GM18868 (cell line): Measurements from ENCODE around the gene HS6ST1.

Experiments used
- ATAC-seq: cut with Tn5 transposase; IDR thresholded peaks from one replicate; pipeline ENCODE4 v1.9.1; 2021; ENCODE audit warnings: mild to moderate bottlenecking, moderate library complexity; ENCODE audit not compliant: unreplicated experiment

Gene HS6ST1

DNA sequence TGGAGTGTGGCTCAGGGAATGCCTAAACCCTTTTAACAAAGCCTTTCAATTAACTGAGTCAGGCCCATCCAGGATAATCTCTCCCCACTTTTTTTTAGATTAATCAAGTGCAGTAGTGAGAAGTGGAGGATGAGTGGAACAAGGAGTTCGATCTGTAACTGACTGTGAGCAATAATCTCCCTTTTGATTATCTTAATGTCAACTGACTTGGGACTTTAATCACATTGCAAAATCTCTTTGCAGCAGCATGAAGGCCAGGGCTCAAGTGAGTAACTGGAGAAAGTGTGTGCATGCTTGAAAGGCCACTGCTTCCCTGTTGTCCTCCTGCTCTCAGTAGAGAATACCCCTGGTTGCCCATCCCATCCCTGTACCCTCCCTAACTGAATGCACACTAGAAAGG is 32.1 kb upstream of the HS6ST1 start:
- ATAC-seq = no peak

DNA sequence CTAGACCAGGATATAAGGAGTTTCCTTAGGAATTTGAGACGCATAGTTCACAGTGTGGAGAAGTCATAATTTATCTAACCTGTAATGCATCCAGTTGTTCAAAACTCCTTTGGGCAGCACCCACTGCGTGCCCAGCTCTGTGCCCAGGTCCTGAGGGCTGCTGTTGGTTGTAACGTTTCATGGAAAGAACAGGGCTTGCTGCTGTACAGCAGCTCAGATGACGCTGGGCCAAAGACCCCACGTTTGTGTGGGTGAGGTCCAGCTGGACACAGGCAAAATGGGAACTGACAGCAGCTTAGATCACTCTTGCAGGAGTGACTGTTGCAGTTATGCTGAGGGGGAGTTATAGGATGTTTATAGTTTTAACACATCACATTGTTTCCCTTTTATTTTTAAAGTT is 30.0 kb upstream of the HS6ST1 start:
- no peak for ATAC-seq

DNA sequence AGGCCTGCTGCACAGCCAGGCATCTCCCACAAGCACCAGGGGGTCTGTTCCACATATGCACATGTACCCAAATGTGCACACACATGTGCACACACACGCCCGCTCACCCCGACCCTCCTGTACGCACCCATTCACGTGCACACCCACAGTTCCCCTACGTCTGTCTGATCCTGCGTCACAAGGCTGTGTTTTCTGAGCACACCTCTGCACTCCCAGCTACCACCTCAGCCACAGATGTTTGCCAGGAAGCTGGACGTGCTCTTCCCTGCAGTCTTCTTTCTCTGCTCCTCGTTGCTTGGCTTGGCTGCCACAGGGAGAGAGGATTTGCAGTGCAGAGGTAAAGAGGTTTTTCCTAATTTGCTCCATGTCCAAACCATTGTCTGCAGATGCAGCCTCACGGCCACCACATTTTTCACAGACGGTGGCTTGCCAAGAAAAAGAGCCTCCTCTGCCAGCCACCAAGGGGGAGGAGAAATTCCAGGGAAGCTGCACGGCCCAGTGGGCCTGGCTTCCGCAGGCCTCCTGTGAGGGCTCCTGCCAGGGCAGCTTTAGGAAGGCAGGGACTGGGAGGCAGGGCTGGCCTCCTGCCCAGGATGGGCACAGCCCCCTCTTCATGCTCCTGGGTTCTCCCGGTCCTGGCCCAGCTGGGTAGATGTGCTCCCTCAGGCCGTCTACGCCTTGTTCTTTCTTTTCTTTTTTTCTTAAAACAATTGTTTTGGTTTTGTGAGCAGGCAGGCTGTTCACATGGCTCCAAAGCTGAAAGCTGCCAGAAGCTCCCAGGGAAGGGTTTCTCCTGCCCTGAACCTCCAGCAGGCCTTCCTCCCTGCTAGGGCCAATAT is 29.3 kb upstream of the HS6ST1 start:
- ATAC-seq = no peak

GRCh38 chr2:128347171-128347558 is 28.5 kb upstream of the HS6ST1 start:
- no peak for ATAC-seq

DNA sequence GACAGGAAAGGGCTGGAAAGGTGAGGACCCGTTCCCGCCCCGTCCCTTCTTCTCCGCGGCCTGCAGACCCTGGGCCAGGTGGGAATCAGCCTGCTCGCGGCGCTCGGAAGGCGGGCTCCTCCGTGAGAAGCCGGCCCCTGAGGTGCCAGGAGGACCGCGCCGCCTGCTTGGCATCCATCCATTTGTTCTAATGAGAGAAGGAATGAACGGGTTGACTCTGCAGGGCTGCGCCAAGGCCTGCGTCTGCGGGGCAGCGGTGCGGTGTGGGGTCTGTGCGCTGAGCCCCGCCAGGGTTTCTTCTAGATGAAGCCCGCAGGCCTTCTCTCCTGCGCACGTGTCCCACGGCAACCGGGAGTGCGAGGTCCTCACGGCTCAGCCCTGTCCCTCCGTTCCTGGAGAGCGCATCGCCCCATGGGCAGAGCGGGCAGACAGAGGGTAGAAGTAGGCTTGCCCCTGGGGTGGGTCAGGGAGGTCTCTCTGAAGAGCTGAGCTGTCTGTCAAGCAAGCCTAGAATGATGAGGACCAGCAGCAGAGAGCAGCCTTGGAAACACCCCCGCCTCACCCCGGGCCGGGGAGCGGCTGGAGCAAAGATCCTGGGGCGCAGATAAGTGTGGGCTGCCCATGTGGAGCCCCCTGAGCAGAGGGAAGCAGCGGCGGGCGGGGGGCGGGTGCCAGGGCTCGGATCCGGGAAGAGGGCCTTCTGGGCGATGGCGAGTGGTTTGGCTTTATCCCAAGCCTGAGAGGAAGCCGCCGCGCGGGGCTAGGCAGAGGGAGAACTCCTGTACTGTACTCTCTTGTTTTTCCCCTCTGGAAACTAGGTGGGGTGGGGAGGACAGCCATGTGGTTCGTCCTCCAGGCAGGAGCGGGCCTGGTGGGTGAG is 27.9 kb upstream of the HS6ST1 start:
- ATAC-seq = no peak

- no peak for ATAC-seq
Measured at GRCh38 chr2:128345436-128346165, 26.9 kb upstream of the HS6ST1 start.

- ATAC-seq = no peak
Measured at GRCh38 chr2:128344101-128344500, 25.4 kb upstream of the HS6ST1 start.

GRCh38 chr2:128343459-128343858 is 24.8 kb upstream of the HS6ST1 start:
- no peak for ATAC-seq

DNA sequence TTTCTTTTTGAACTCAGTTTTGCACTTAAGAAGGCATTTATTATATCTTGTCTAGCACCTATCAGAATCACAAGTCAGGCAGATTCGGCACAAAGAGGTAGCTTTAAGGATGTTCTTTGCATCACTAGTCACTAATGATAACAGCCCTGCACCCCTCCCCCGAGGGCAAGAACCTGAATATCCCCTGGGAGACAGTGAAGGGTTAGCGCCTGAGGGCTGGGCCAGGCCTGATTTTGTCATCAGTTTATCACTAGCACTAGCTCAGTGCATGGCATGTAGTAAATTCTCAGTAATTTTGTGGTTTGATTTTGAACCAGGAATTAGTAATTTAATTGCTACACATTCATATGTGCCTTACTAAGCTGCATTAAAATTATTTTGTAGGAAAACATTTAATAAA is 23.9 kb upstream of the HS6ST1 start:
- no peak for ATAC-seq

DNA sequence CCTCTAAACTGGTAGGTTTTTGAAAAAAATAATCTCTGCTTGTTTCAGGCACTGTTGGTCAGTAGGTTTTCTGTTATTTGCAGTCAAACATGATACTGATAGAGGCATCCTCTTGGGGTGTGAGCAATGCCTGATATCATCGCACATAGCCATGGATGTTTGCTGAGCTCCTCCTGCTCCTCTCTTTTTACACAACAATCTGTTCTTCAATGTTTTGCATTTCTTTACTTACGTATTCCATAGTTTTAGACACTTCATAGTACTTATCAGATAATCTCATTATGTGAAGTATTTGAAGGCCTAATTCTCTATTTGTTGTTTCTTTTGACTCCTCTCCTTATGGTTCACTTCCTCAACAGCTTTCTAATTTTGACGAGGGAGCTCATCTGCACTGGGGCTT is 23.0 kb upstream of the HS6ST1 start:
- ATAC-seq = no peak

DNA sequence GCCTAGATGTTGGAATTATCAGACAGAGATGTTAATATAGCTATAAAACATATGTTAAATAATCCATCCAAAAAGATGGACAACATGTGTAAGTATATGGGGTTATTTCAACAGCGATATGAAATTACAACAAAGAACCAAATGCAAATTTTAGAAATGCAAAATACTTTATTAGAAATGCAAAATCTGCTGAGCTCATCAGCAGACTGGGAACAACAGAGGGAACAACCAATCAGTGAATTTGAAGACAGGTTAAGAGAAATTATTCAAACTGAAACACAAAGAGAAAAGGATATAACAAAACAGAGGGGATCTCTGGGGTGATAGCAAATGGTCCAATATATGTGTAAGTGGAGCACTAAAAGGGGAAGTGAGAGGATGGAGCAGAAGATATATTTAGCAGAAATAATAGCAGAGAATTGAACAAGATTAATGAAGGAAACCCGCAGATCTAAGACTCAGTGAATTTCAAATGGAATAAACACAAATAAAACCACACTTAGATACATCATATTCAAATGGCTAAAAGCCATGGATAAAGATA is 13.5 kb upstream of the HS6ST1 start:
- no peak for ATAC-seq

GRCh38 chr2:128330583-128330982 is 11.9 kb upstream of the HS6ST1 start:
- no peak for ATAC-seq

DNA sequence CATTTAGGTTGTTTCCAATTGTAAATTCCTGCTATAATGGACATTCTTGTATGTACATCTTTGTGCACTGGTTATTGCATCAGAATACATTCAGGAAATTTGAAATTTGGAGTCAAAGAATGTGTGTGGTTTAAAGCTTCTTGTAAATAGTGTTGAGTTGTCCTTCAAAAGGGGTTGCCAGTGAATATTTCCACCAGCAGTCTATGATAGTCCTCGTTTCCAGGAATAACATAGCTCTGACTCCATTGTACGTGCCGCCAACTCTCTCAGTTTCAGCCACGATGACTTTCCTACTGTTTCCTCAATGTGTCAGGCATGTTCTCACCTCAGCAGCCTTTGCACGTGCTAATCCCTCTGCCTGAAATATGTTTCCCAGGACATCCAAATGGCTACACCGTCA is 10.9 kb upstream of the HS6ST1 start:
- ATAC-seq = no peak

DNA sequence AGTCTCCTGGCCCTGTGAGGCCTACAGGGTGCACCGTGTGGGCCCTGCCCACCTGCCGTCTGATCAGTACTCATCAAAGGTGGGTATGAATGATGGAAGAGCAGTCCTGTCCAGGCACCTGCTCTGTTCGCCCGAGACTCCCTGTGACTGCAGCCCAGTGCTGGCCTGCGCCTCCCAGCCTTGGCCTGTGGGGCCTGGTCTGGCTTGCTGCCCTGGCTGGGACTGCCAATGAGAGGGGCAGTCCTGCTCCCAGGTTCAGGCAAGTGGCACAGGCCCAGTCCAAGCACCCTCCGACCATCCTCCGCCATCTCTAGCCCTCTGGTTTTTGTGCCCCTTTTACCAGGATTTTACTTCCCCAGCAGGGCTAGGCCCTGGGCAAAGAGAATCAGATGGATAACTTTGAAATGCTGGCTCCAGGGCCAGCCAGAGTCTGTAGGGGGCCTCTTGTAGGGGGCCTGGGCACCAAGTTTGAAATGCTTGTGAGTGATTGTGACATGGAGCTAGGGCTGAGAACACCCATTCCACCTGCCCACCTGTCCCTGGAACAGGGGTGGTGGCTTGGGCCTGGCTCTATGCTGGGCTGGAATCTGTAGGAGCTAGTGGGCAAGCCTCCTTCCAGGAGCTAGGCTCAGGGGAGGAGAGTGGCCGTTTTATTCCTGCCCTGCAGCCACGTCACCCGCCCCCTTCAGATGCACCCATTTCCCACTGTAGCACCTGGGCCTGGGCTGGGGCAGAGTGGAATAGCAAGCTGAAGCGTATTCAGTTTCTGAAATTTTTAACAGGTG is 8.7 kb upstream of the HS6ST1 start:
- ATAC-seq = no peak

GRCh38 chr2:128326346-128326745 is 7.7 kb upstream of the HS6ST1 start:
- no peak for ATAC-seq

DNA sequence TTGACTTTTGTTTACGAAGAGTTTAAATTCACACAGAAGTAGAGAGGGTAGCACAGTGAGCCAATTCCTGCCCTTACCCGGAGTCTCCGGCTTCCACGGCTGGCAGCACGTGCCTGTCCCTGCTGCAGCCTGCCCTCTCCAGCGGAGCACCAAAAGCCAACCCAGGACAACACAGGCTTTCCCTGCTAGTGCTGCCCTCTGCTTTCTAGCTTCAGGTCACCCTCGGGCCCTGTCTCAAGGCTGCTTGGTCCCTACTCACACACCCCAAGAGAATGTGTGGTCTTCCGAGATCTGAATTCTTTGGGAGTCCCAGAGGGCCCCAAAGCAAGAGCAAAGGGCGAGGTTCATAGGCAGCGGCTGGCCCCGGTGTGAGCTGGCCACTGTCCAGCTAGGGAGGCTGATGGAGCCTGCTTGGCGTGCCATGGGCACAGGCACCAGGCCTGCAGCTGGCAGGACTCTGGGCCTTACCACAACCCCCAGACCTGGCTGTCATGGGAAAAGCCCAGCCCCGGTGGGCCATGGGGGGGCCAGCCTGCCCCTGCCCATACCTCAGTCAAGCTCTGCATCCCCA is 7.0 kb upstream of the HS6ST1 start:
- no peak for ATAC-seq

- no peak for ATAC-seq
Measured at GRCh38 chr2:128324897-128325410, 6.3 kb upstream of the HS6ST1 start.

DNA sequence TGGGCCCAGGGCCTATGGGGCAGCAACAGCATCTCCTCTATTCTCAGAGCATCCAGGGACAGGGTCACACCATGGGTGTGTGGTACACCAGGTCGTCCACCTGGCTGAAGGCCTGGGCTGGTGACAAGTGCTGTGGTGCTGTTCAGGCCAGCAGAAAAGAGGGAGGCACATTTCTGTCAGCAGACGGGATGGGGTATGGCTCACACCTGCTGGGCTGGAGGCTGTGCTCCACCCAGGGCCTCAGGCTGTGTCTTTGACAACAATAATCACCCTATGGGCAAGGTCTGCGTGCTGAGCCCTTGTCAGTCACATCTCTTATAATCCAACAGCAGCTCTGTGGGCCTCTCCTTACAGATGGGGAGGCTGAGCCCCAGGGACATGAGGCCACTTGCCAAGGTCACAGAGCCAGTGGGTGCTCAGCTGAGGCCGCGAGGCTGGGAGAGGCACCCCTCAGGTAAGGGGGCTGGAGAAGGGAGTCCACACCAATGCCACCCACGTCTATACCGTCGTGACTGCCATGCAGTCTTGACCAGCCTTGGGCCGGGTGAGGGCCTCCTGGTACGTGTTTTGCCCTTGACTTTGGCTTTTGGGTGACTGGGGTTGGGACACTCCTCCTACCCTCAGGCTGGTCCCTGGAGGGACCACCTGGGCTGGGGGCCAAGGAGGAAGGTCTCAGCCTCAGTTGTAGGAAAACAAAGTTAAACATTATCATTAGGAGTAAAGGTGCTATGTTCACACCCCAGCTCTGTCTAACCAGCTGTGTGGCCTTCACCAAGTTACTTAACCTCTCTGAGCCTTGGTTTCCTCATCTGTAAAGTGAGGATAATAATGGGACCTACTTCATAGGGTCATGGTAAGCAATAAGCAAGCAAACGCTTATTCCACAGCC is 5.6 kb upstream of the HS6ST1 start:
- no peak for ATAC-seq

DNA sequence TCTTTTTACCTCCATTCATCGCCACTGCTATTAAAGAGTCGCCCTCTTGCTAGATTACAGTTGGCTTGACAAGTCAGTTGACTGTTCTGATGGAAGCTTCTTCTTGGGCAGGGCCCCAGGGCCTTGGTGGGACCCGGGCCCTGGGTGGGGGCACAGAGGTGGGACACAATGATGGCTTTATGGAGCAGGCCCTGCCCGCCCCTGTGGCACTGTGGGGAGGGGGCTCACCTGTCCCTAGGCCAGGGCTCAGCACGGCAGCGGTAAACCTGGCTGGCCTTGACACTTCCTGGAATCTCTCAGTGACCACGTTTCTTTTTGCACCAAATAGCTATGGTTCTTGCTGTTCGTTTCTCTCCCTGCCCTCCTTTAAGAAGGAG is 4.9 kb upstream of the HS6ST1 start:
- no peak for ATAC-seq
